NK-92 (cell line): Measurements from ENCODE around the gene EEF2.

ENCODE experiments used
- DNase-seq: peaks from one replicate; lab custom pipeline; 2025; ENCODE audit not compliant: unreplicated experiment; lab: John Stamatoyannopoulos, UW

Gene EEF2

DNA sequence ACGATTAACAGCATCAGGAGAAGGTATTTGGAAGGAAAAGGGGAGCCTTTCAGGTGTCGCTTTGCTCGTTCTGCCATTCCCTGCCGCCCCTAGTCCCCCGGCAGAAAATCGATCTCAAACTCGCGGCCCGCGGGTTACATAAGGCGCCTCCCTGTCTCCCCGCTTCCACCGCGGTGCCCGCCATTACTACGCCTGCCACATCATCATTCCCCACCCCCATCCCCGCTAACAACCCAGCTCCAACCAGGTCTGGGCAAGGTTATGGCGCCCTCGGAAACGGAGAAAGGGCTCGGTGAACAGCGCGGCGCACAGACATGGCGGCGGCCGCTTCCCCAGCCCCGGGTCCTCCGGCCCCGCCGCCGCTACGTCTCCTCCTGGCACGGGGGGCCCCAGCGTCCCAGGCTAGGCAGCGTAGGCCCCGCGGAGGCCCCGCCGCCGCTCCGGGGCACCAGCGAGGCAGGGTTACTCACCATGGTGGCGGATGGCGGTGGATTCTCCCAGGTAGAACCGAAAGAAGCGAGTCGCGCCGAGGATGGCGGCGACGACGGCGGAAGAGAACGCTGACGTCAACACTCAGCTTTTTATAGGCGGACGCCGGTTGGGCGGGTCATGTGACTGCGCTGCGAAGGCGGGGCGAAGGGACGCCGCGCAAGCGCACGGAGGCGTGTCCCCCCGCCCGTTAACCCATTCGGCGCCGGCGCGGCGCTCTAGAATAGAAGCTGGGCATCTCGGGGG lies at the start of gene EEF2:
Gene EEF2, minus strand, starts transcription at position 556 of the 735 bp plus-strand sequence. Its CDS starts 83 bp downstream, at position 473.
- no peak for DNase-seq

GRCh38 chr19:4034048-4035017 lies 49.1 kb upstream of the EEF2 start:
- DNase-seq = no peak

DNA sequence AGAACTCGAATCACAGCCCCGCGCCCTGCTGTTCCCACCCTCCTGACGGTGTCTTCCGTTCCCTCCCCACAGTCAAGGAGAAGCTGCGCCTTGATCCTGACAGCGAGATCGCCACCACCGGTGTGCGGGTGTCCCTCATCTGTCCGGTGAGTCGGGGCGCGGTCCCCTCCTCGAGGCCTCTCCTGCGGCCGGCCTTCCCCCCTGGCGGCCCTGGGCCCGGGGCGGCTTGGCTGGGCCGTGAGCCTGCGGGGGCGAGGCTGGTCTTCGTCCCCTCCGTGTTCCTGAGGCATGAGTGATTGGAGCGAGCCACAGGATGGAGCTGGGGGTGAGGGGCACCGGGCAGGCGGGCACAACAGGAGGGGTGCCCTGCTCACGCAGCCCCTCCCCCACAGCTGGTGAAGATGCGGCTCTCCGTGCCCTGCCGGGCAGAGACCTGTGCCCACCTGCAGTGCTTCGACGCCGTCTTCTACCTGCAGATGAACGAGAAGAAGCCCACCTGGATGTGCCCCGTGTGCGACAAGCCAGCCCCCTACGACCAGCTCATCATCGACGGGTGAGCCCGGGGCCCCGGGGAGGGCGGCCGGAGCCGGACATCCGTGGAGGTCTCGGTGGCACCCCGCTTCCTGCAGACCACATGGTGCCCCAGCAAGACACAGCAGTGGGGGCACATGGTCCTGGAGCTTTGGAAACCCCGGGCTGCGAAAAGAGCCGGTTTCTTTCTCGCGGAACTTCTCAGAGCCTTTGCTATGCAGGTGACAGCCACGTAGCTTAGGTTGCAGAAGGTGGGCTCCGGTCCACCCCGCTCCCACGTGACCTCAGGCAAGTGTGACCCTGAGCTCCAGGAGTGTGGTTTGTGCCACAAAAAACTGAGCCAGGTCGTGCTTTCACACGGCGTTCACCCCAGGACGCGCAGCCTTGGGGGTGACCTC lies 48.0 kb upstream of the EEF2 start:
- DNase-seq = no peak

- DNase-seq = no peak
Measured at GRCh38 chr19:4032436-4032835, 47.2 kb upstream of the EEF2 start.

- DNase-seq = no peak
Measured at GRCh38 chr19:4031420-4031819, 46.2 kb upstream of the EEF2 start.

DNA sequence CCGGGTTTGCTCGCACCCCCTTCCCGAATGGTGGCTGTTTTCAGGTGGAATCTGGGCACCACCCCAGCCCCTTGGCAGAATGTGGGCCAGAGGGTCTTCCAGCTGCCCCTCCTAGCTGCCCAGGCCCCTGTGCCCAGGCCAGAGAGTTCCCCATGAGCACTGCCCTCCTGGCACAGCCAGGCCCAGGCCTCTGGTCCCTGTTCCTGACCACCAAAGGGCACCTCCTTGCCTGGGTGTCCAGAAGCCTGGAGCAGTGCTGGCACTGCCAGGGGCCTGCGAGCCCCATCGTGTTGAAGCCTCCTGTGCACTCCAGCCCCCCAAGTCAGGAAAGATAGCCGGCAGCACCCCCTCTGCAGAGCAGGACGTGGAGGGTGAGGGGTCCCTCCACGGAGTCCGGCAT lies 45.7 kb upstream of the EEF2 start:
- no peak for DNase-seq

GRCh38 chr19:4030552-4030951 lies 45.3 kb upstream of the EEF2 start:
- no peak for DNase-seq

- no peak for DNase-seq
Measured at GRCh38 chr19:4029247-4029614, 44.0 kb upstream of the EEF2 start.

- DNase-seq = no peak
Measured at GRCh38 chr19:4028334-4029246, 43.3 kb upstream of the EEF2 start.

- DNase-seq = no peak
Measured at GRCh38 chr19:4027146-4027545, 41.9 kb upstream of the EEF2 start.

- DNase-seq = no peak
Measured at GRCh38 chr19:4025317-4025716, 40.1 kb upstream of the EEF2 start.

GRCh38 chr19:4023600-4024398 lies 38.5 kb upstream of the EEF2 start:
- DNase-seq = no peak

GRCh38 chr19:4019578-4019977 lies 34.3 kb upstream of the EEF2 start:
- no peak for DNase-seq

DNA sequence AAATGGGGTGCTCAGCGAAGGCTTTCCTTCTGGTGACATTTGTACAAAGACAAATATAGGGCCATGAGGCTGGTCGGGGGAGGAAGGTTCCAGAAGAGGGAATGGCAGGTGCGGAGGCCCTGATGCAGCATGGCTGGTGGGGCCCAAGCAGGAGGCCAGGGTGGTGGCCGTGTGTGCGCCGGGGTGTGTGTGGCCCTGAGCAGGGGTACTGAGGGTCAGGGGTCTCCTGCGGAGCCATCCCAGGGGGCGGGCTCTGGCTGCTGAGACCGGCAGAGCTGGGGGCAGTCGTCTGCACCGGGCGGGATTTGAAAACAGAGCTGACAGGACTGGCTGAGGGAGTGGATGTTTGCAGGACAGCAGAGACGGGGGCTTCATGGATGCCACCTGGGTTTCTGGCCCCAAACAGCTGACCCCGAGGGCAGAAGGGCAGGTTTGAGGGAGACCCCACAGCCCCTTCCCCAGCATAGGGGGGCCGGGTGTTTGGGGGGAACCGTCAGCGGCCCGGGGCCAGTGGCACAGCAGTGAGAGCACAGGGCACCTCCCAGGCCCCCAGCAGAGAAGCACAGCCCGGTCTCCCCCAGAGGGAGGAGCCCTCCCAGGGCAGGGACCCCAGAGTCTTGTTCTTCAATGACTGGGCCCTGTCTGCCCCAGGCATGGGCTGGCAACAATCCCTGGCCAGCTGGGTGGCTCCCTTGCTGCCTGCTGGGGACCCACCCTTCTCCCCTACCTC lies 33.7 kb upstream of the EEF2 start:
- DNase-seq = no peak

- DNase-seq = no peak
Measured at GRCh38 chr19:4018140-4018613, 32.9 kb upstream of the EEF2 start.

GRCh38 chr19:4016903-4017638 lies 31.8 kb upstream of the EEF2 start:
- DNase-seq = no peak

- no peak for DNase-seq
Measured at GRCh38 chr19:4016486-4016885, 31.2 kb upstream of the EEF2 start.
